ENCODE data around the gene ATG7.

Gene ATG7

DNA sequence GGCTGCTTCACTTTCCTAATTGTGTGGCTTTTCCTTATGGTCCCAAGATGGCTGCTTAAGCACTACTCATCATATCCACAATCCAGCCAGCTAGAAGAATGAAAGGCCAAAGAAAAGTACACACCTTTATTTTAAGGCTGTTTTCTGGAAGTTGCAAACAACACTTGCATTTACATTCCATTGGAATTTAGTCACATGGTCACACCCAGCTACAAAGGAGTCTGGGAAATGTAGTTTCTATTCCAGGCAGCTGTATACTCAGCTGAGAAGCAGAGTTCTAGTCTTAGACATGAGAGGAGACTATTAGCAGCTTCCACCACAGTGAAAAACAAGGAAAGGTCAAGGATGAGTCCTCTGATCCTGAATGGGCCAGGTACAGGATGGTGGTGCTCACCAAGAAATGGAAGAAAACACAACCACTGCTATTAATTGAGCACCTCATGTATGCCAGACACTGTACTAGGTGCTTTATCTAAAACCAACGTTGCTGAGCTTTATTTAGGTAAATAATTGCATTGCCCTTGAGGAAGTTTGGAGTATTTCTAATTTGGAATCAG, 28.0 kb upstream of the ATG7 start:
- TF ChIP-seq, protein P1, sequence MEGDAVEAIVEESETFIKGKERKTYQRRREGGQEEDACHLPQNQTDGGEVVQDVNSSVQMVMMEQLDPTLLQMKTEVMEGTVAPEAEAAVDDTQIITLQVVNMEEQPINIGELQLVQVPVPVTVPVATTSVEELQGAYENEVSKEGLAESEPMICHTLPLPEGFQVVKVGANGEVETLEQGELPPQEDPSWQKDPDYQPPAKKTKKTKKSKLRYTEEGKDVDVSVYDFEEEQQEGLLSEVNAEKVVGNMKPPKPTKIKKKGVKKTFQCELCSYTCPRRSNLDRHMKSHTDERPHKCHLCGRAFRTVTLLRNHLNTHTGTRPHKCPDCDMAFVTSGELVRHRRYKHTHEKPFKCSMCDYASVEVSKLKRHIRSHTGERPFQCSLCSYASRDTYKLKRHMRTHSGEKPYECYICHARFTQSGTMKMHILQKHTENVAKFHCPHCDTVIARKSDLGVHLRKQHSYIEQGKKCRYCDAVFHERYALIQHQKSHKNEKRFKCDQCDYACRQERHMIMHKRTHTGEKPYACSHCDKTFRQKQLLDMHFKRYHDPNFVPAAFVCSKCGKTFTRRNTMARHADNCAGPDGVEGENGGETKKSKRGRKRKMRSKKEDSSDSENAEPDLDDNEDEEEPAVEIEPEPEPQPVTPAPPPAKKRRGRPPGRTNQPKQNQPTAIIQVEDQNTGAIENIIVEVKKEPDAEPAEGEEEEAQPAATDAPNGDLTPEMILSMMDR (IDR thresholded peaks at IDR 0.05) = no peak
- no peak overlapping the region for H3K4me3 ChIP-seq
- no peak for DNase-seq (ENCODE audit: low spot score)
- no peak overlapping the region for H3K27ac ChIP-seq

DNA sequence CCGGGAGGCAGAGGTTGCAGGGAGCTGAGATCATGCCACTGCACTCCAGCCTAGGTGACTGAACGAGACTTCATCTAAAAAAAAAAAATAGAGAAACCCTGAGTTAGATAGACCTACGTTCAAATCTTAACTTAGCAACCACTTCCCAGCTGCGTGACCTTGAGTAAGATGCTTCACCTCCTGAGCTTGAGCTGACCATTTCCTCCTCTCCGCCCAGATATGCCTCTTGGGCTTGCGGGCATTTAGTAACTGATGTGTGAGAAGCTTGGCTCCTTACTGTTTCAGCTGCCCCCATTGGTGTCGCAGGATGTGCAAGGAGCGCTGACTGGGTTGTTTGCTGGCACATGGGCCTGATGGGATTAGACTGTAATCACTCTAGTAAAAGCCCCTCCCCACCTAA, 26.9 kb upstream of the ATG7 start:
- Histone ChIP-seq H3K4me3 (no peak overlapping the region), H3K27ac (no peak overlapping the region)
- TF ChIP-seq, protein P1 (IDR thresholded peaks at IDR 0.05) = no peak
- no peak for DNase-seq (ENCODE audit: low spot score)

DNA sequence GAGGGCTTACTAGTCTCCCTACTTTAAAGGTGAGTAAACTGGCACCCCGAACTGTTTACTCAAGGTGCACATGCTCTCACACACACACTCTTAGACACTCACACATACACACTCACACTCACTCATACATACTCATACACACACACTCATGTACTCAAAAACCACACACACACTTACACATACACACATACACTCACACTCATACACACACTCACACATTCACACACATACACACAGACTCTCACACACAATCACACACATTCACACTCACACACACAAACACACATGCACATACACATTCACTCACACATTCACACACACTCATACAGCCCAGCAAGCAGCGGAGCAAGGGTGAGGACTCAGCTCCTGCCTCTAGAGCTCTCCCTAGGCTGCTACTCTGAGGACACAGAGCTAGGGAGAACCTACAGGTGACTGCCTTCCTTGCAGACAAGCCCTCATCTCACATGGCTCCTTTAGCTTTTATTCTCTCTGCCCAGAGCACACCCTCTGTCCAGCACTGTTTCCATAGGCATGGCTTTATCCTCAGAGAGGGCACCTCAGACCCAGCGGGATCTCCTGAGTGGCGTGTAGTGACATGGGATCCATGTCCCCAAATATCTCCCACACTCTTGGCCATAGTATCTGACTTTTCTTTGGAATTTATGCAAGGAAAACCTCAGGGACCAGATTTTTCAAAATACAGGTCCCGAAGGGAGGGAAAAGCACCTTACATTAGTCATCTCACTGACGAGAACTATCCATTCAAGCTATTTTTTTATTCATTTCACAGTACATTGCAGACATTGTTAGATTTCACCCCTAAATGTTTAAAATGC, 26.2 kb upstream of the ATG7 start:
- TF ChIP-seq, protein P1 (IDR thresholded peaks at IDR 0.05) = no peak
- H3K4me3 ChIP-seq = no peak overlapping the region

DNA sequence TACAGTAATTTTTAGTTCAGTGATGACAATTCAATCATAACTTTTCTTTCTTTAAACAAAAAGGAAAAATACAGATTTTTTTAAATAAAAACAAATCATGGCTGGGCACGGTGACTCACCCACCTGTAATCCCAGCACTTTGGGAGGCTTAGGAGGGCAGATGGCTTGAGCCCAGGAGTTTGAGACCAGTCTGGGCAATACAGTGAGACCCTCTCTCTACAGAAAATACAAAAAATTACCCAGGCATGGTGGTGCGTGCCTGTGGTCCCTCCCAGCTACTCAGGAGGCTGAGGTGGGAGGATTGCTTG, 25.6 kb upstream of the ATG7 start:
- no peak overlapping the region for H3K4me3 ChIP-seq
- no peak overlapping the region for H3K27ac ChIP-seq
- no peak for DNase-seq (ENCODE audit: low spot score)
- TF ChIP-seq, protein P1 (IDR thresholded peaks at IDR 0.05) = no peak

More for the DNA sequence above, 26.2 kb upstream of the ATG7 start:
- H3K27ac ChIP-seq = no peak overlapping the region
- DNase-seq (ENCODE audit: low spot score) = no peak

DNA sequence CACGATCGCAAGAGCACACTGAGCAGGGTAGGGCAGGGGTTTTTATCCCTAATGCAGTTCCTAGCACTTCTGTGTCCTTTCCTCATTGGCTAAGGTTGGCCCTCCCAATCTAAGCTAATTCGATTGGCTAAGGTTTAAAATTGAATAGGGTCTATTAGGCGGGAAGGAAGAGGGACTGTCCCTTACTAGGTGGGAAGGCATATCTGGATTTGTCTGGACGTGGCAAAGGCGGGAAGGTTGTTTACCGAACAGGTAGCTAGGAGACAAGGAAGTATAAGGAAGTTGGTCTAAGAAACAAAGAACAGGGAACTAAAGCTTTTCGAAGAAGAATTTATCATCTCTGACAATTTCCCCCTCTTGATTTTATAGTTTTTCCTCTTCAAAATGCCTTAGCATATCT, 24.8 kb upstream of the ATG7 start:
- TF ChIP-seq, protein P1 (IDR thresholded peaks at IDR 0.05) = no peak
- DNase-seq (ENCODE audit: low spot score) = no peak
- no peak overlapping the region for H3K4me3 ChIP-seq
- H3K27ac ChIP-seq = no peak overlapping the region

DNA sequence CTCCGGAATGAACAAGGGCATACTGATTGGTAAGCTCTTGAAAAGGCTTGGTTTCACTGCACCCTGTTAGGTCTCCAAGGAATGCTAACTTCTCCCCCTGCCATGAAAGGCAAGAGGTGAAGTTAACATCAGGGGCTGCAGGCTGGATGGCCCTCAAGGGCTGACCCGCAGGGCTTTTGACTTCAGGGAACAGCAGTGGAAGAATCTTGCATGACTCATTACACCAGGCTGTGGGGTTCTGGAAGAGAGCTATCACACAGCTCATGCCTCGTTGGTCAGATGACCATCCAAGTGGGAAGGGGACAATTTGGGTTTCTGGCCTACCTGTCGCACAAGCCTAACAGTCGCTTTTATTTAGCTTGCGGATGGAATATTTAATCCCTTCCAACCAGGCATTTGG, 23.6 kb upstream of the ATG7 start:
- TF ChIP-seq, protein P1 (IDR thresholded peaks at IDR 0.05) = no peak
- Histone ChIP-seq H3K4me3 (no peak overlapping the region), H3K27ac (no peak overlapping the region)
- DNase-seq (ENCODE audit: low spot score) = no peak

All from coronary artery (tissue), 2 donors.